Parathyroid adenoma (tissue), 2 donors: ENCODE measurements around the gene SETD2.
"Not testable (repeated sequence)": the region's sequence is repeated elsewhere in the genome, so short reads cannot be mapped to it uniquely, and the experiment has no call there.

ENCODE experiments used
- H2AFZ ChIP-seq: fragments of 300-600 bp; sonication (generic); one replicate; pipeline ENCODE4 v1.7.0; 2017; ENCODE audit warnings: antibody characterized with exemption, mild to moderate bottlenecking
- H3K27ac ChIP-seq: fragments of 300-600 bp; sonication (generic); one replicate; pipeline ENCODE4 v1.7.0; 2017
- H3K27me3 ChIP-seq: fragments of 300-600 bp; sonication (generic); one replicate; pipeline ENCODE4 v1.7.0; 2017; ENCODE audit warnings: low read length; ENCODE audit not compliant: control insufficient read depth, insufficient read depth
- H3K36me3 ChIP-seq: fragments of 300-600 bp; sonication (generic); one replicate; pipeline ENCODE4 v1.7.0; 2017; ENCODE audit warnings: low read length; ENCODE audit not compliant: control insufficient read depth, insufficient read depth
- H3K4me1 ChIP-seq: fragments of 300-600 bp; sonication (generic); one replicate; pipeline ENCODE4 v1.7.0; 2017; ENCODE audit warnings: control low read depth
- H3K4me2 ChIP-seq: fragments of 300-600 bp; sonication (generic); one replicate; pipeline ENCODE4 v1.7.0; 2017; ENCODE audit warnings: low read length
- H3K4me3 ChIP-seq: fragments of 300-600 bp; sonication (generic); one replicate; pipeline ENCODE4 v1.7.0; 2017; ENCODE audit warnings: low read depth, low read length
- H3K79me2 ChIP-seq: fragments of 300-600 bp; sonication (generic); one replicate; pipeline ENCODE4 v1.7.0; 2017; ENCODE audit warnings: control low read depth
- H3K9ac ChIP-seq: fragments of 300-600 bp; sonication (generic); one replicate; pipeline ENCODE4 v1.7.0; 2017; ENCODE audit warnings: mild to moderate bottlenecking
- H3K9me3 ChIP-seq: fragments of 300-600 bp; sonication (generic); one replicate; pipeline ENCODE4 v1.7.0; 2017; ENCODE audit warnings: low read length; ENCODE audit not compliant: control insufficient read depth
- CTCF ChIP-seq: fragments of 300-600 bp; sonication (generic); IDR thresholded peaks from one replicate; pipeline ENCODE4 v1.7.0; 2017; ENCODE audit warnings: antibody characterized with exemption, mild to moderate bottlenecking
- donor health status: primary hyperparathyroidism.

Gene SETD2

GRCh38 chr3:47047069-47047468, 116.8 kb downstream of the SETD2 start:
- Histone ChIP-seq H3K36me3 (no peaks in the 10 kb centered on the region), H3K4me3 (no peak overlapping the region), H3K79me2 (peaks cover 12% of the 10 kb centered on the region), H3K9ac (no peak overlapping the region), H3K4me2 (no peak overlapping the region), H3K4me1 (peaks cover 7% of the 10 kb centered on the region), H2AFZ (no peak overlapping the region), H3K27me3 (no peaks in the 10 kb centered on the region), H3K9me3 (no peaks in the 10 kb centered on the region), H3K27ac (no peak overlapping the region)
- no peak for TF ChIP-seq CTCF

DNA sequence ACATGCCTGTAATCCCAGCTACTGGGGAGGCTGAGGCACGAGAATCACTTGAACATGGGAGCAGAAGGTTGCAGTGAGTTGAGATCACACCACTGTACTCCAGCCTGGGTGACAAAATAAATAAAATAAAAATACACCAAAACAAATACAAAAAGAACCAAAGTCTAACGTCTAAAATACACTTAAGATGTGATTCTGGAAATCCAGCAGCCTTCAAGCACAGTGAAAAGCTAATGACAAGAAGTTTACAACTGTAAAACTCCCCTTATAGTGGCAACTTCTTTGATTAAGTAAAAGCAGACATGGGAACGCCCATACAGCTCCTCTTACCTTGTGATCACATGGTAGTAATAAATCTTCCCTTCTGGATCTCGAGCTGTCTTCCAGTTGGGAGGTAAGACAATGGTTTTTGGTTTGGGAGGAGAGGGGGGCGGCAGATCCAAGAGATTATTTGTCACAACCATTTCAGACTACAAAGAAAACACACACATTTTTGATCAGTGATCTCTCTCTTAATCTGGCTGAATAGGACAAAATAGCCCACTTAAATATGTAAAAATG, 121.6 kb downstream of the SETD2 start:
- Histone ChIP-seq H3K4me2 (no peak overlapping the region), H3K27me3 (no peaks in the 10 kb centered on the region), H3K36me3 (no peaks in the 10 kb centered on the region), H3K27ac (no peak overlapping the region), H2AFZ (no peak overlapping the region), H3K9me3 (no peaks in the 10 kb centered on the region), H3K4me1 (peaks cover 5% of the 10 kb centered on the region), H3K4me3 (no peak overlapping the region), H3K9ac (no peak overlapping the region), H3K79me2 (peaks cover 8% of the 10 kb centered on the region)
- no peak for TF ChIP-seq CTCF

- Histone ChIP-seq H3K9ac (no peak overlapping the region), H3K9me3 (no peaks in the 10 kb centered on the region), H3K27ac (no peak overlapping the region), H3K36me3 (no peaks in the 10 kb centered on the region), H3K4me1 (peaks cover under 1% of the 10 kb centered on the region), H3K27me3 (no peaks in the 10 kb centered on the region), H3K4me2 (no peak overlapping the region), H2AFZ (no peak overlapping the region), H3K79me2 (peaks cover 11% of the 10 kb centered on the region), H3K4me3 (no peak overlapping the region)
- no peak for TF ChIP-seq CTCF
Measured at GRCh38 chr3:47041114-47041513, 122.8 kb downstream of the SETD2 start.

DNA sequence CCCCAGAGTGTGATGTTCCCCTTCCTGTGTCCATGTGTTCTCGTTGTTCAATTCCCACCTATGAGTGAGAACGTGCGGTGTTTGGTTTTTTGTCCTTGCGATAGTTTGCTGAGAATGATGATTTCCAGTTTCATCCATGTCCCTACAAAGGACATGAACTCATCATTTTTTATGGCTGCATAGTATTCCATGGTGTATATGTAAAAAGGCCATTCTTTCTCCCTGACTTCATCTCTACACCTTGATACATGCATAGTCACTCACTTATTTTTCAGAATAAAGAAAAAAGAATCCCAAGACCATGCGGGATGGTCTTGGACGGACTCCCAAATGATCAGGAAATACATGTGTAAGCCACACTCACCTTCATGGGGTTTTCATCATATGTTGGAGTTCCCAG, 126.6 kb downstream of the SETD2 start:
- peaks cover 12% of the 10 kb centered on the region for H3K4me1 ChIP-seq
- H3K9me3 ChIP-seq, H3K27ac ChIP-seq, H3K27me3 ChIP-seq, H3K36me3 ChIP-seq, H3K4me3 ChIP-seq, H2AFZ ChIP-seq, H3K4me2 ChIP-seq, H3K9ac ChIP-seq: not testable (repeated sequence)
- peaks cover 27% of the 10 kb centered on the region for H3K79me2 ChIP-seq

DNA sequence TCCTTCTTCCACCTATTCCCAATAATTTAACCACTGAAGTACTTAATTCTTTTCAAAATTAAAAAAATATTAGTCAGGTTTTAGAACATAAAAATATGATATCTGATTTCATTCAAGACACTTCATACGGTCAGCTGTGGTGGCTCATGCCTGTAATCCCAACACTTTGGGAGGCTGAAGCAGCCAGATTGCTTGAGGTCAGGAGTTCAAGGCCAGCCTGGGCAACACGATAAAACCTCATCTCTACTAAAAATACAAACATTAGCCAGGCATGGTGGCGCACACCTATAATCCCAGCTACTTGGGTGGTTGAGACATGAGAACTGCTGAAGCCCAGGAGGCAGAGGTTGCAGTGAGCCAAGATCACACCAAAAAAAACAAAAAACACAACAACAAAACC, 127.8 kb downstream of the SETD2 start:
- Histone ChIP-seq H3K27me3 (no peaks in the 10 kb centered on the region), H3K4me3 (no peak overlapping the region), H3K4me1 (peaks cover 12% of the 10 kb centered on the region), H3K9me3 (no peaks in the 10 kb centered on the region), H3K9ac (no peak overlapping the region), H2AFZ (no peak overlapping the region), H3K27ac (no peak overlapping the region), H3K4me2 (no peak overlapping the region), H3K36me3 (no peaks in the 10 kb centered on the region), H3K79me2 (peaks cover 27% of the 10 kb centered on the region)
- TF ChIP-seq CTCF: no peak
